OCI-M2 (cell line): ENCODE data around the gene EWSR1.
"Not testable (repeated sequence)": the region's sequence is repeated elsewhere in the genome, so short reads cannot be mapped to it uniquely, and the experiment has no call there.

ENCODE experiments used
- DNase-seq: peaks from one replicate; lab custom pipeline; 2025; ENCODE audit not compliant: unreplicated experiment; lab: John Stamatoyannopoulos, UW

The EWSR1 gene, protein sequence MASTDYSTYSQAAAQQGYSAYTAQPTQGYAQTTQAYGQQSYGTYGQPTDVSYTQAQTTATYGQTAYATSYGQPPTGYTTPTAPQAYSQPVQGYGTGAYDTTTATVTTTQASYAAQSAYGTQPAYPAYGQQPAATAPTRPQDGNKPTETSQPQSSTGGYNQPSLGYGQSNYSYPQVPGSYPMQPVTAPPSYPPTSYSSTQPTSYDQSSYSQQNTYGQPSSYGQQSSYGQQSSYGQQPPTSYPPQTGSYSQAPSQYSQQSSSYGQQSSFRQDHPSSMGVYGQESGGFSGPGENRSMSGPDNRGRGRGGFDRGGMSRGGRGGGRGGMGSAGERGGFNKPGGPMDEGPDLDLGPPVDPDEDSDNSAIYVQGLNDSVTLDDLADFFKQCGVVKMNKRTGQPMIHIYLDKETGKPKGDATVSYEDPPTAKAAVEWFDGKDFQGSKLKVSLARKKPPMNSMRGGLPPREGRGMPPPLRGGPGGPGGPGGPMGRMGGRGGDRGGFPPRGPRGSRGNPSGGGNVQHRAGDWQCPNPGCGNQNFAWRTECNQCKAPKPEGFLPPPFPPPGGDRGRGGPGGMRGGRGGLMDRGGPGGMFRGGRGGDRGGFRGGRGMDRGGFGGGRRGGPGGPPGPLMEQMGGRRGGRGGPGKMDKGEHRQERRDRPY

DNA sequence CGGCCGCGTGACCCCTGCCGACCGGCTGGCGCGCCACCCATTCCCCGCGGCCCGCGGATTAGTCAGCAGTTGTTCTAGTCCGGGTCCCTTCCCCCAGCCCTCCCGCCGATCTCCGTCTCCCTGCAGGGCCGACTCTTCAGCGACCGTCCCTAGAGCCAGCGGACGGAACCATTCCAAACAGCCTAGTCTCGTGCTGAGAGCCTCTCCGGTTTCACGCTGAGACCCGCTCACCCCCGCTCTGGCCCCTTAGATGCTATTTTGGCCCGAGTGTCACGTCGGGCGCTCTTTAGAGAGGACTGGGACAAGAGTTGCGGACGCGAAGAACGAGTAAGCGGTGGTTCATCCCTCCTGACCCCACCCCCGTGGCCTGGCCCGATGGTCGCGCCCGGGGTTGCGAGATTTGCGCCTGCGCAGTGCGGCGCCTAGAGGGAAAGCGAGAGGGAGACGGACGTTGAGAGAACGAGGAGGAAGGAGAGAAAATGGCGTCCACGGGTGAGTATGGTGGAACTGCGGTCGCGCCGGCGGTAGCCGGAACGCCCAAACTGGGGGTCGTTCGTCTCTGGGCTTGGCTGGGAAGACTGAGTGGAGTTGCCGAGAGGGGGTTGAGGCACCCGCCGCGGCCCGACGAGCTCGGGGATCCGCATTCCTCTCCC, at the start of gene EWSR1, which contains the start of gene RHBDD3:
Gene EWSR1 (plus strand): TSS at position 411 of the 653 bp plus-strand sequence. CDS start 69 bp downstream, at position 480.
Gene RHBDD3 (minus strand): TSS at position 124 of the 653 bp plus-strand sequence. CDS start 2,355 bp downstream, outside the sequence.
- DNase-seq = peak; percentile 72

- DNase-seq = no peak
Measured at GRCh38 chr22:29218758-29219408, 49.2 kb upstream of the EWSR1 start.

DNA sequence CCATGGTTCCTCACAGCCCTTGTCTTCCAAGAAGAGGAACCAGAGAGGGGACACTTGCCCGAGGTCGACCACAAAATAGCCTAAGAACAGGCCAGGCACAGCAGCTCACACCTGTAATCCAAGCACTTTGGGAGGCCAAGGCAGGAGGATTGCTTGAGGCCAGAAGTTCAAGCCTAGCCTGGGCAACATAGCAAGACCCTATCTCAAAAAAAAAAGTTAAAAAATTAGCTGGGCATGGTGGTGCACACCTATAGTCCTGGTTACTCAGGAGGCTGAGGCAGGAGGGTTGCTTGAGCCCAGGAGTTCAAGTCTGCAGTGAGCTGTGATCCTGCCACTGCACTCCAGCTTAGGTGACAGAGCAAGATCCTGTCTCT, 48.7 kb upstream of the EWSR1 start:
- not testable (repeated sequence) for DNase-seq

- no peak for DNase-seq
Measured at GRCh38 chr22:29219881-29220670, 48.0 kb upstream of the EWSR1 start.

DNA sequence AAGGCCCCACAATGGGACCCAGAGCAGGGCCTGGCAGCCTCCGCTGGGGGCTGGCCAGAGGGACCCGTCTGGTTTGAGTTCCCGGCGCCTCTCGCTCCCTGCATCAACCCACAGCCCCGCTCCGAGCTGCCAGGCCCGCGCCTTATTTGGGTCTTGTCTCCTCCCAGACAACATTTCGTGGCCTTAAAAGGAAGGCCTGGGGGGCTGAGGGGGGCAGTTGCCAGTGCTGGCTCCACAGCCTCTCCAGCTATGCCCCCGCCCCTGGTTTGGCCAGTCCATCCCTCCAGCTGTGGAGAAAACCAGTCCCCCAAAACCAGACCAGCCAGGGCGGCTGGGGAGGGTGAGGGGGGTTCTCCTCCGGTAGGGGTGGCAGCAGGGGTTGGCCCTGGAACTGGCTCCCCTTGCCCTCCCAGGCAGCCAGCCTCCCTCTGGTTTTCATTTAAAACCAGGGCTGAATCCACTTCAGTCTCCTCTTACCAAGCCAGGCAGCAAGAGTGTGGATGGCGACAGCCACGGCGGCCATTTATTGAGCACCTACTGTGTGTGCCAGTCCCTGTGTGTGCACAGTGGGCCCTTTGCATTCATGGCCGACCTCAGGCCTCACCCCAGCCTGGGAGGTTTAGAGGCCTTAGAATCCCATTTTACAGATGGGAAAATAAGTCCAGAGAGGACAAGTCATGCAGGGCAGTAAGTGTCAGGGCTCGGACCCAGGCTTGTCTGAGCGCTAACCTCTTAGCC, 43.8 kb upstream of the EWSR1 start:
- no peak for DNase-seq

DNA sequence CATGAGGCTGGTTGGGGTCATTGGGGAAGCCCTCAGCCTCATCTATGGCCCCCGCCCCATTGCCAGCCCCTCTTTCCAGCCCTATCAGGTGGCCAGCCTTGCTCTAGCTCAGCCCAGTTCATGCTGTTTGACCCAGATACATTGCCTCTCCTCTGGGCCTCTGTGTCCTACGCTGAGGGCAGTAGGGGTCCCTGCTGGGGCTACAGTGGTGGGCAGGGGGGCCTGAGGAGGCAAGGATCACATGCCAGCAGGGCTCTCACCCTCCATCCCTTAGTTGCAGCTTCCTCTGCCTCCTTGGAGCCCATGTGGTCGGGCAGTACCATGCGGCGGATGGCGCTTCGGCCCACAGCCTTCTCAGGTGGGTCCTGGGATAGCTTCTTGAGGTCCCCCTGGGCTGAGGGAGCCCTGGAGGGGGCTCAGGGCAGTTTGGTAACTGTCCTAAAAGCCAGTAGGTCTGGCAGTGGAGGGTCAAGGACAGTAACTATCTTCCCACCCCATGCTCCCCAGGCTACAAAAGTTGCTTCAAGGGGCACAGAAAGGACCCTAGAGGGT, 43.1 kb upstream of the EWSR1 start:
- DNase-seq = no peak

- DNase-seq = no peak
Measured at GRCh38 chr22:29225422-29226090, 42.5 kb upstream of the EWSR1 start.

GRCh38 chr22:29226351-29226981, 41.6 kb upstream of the EWSR1 start:
- DNase-seq = no peak

GRCh38 chr22:29230972-29231875, 36.8 kb upstream of the EWSR1 start:
- no peak for DNase-seq

DNA sequence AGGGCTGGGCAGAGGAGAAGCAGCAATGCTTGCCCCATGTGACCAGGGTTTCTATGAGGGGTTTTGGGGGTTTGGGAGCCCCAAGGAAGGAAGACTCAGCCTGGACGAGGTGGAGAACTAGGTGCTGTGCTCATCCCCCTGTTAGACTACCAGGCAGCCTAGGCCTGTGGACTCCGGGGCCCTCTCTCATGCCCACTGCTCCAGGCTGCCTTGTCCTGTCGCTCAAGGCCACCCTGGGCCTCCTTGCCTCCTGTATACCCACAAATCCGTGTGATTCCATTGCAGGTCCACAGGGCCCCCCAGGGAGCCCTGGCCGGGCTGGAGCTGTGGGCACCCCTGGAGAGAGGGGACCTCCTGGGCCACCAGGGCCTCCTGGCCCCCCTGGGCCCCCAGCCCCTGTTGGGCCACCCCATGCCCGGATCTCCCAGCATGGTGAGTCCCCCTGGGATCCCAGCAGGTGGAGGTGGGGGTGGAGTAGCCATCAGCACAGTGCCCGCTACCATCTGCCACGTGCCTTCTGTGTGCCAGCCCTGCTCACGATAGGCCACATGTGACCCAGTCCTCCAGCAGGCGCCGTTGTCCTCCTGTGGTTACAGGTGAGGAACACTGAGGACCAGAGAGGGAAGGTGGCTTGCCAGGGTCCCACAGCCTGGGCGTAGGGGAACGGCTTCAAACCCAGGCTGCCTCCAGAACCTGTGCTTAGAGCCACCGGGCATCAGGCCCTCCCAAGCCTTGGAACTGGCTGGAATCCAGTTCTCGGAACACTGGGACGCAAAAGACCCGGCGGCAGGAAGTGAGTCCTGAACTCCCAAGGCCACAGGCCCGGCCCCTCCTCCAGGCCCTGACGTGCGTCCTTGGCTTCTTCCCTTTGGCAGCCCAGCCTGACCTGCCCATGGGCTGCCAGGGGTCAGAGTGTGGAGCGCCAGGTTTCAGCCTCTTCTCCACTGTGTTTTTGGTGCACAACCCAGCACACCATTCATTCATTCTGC, 35.8 kb upstream of the EWSR1 start:
- no peak for DNase-seq

DNA sequence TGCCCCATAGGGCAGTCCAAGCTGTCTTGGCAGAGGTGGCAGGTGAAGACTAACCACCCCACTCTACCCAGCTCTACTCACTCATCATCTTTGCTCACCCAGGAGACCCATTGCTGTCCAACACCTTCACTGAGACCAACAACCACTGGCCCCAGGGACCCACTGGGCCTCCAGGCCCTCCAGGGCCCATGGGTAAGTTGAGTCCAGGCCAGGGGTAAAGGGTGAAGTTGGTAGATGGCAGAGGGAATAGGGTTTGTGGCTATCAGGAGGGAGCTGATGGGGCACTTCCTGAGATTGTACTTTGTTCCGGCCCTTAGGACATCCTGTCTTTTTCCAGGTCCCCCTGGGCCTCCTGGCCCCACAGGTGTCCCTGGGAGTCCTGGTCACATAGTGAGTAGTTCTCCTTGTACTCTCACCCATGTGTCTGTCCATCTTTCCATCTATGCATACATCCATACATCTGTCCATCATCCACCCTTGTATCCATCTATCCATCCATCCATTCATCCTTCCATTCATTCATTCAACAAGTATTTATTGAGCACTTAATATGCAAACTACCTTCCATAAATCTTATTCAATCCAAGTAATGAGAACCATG, 34.7 kb upstream of the EWSR1 start:
- no peak for DNase-seq

- not testable (repeated sequence) for DNase-seq
Measured at GRCh38 chr22:29240481-29240880, 27.6 kb upstream of the EWSR1 start.

DNA sequence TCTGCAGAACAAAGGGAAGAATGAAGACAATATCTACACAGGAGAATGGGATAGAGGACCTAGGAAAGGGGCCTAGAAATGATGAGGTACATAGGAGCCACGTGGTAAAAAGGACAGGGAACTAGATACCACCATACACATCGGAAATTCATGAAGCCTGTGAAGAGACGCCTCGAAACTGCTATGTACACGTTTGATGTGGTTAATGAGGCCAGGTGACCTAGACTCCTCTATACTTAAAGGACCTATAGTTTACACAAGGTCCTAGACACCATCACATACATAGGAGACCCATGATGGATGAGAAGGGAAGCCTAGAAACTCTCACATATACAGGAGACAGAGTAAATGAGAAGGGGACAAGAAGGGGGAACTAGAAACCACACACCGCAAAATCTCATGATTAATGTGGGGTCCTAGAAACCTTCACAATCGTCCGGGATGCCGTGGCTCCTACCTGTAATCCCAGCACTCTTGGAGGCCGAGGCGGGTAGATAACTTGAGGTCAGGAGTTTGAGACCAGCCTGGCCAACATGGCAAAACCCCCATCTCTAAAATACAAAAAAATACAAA, 24.1 kb upstream of the EWSR1 start:
- DNase-seq = no peak

- no peak for DNase-seq
Measured at GRCh38 chr22:29244785-29245625, 23.1 kb upstream of the EWSR1 start.
